ENCODE results near the gene TP73.

TP73 gene

GRCh38 chr1:3676581-3677470 lies 24.5 kb downstream of the TP73 start:
- Histone ChIP-seq H3K4me1 (ENCODE audit: low read depth, poor library complexity, severe bottlenecking) (peaks cover 16% of the 10 kb centered on the region), H3K4me2 (no peak overlapping the region), H3K9ac (no peak overlapping the region), H2AFZ (ENCODE audit: low read depth) (no peak overlapping the region), H3K79me2 (ENCODE audit: insufficient read depth, low read depth) (no peaks in the 10 kb centered on the region), H3K36me3 (ENCODE audit: insufficient read depth) (no peaks in the 10 kb centered on the region), H3K27me3 (ENCODE audit: insufficient read depth, low read depth) (peaks cover 87% of the 10 kb centered on the region), H3K27ac (no peak overlapping the region), H3K4me3 (IDR thresholded peaks at IDR 0.05; ENCODE audit: insufficient read depth, low read depth, low read length) (no peak overlapping the region), H4K20me1 (ENCODE audit: insufficient read depth) (no peaks in the 10 kb centered on the region)
- TF ChIP-seq CTCF (conservative IDR thresholded peaks at IDR 0.05; ENCODE audit: low read depth, low read length), result no peak

- Histone ChIP-seq H3K4me1 (ENCODE audit: low read depth, poor library complexity, severe bottlenecking) (peaks cover 16% of the 10 kb centered on the region), H2AFZ (ENCODE audit: low read depth) (no peak overlapping the region), H4K20me1 (ENCODE audit: insufficient read depth) (no peaks in the 10 kb centered on the region), H3K9ac (no peak overlapping the region), H3K79me2 (ENCODE audit: insufficient read depth, low read depth) (no peaks in the 10 kb centered on the region), H3K36me3 (ENCODE audit: insufficient read depth) (no peaks in the 10 kb centered on the region), H3K4me3 (IDR thresholded peaks at IDR 0.05; ENCODE audit: insufficient read depth, low read depth, low read length) (no peak overlapping the region), H3K27ac (no peak overlapping the region), H3K27me3 (ENCODE audit: insufficient read depth, low read depth) (peaks cover 87% of the 10 kb centered on the region), H3K4me2 (no peak overlapping the region)
- no peak for TF ChIP-seq CTCF (conservative IDR thresholded peaks at IDR 0.05; ENCODE audit: low read depth, low read length)
Measured at GRCh38 chr1:3677484-3677883, 25.2 kb downstream of the TP73 start.

- Histone ChIP-seq H2AFZ (ENCODE audit: low read depth) (no peak overlapping the region), H3K4me3 (IDR thresholded peaks at IDR 0.05; ENCODE audit: insufficient read depth, low read depth, low read length) (no peak overlapping the region), H3K36me3 (ENCODE audit: insufficient read depth) (no peaks in the 10 kb centered on the region), H4K20me1 (ENCODE audit: insufficient read depth) (no peaks in the 10 kb centered on the region), H3K27me3 (ENCODE audit: insufficient read depth, low read depth) (peaks cover 87% of the 10 kb centered on the region), H3K79me2 (ENCODE audit: insufficient read depth, low read depth) (no peaks in the 10 kb centered on the region), H3K9ac (no peak overlapping the region), H3K4me2 (no peak overlapping the region), H3K27ac (no peak overlapping the region), H3K4me1 (ENCODE audit: low read depth, poor library complexity, severe bottlenecking) (peaks cover 16% of the 10 kb centered on the region)
- no peak for TF ChIP-seq CTCF (conservative IDR thresholded peaks at IDR 0.05; ENCODE audit: low read depth, low read length)
Measured at GRCh38 chr1:3678361-3679097, 26.2 kb downstream of the TP73 start.

GRCh38 chr1:3679098-3679555 lies 26.8 kb downstream of the TP73 start:
- no peak for TF ChIP-seq CTCF (conservative IDR thresholded peaks at IDR 0.05; ENCODE audit: low read depth, low read length)
- Histone ChIP-seq H4K20me1 (ENCODE audit: insufficient read depth) (no peaks in the 10 kb centered on the region), H3K9ac (no peak overlapping the region), H3K36me3 (ENCODE audit: insufficient read depth) (no peaks in the 10 kb centered on the region), H3K79me2 (ENCODE audit: insufficient read depth, low read depth) (no peaks in the 10 kb centered on the region), H2AFZ (ENCODE audit: low read depth) (no peak overlapping the region), H3K4me2 (no peak overlapping the region), H3K4me1 (ENCODE audit: low read depth, poor library complexity, severe bottlenecking) (peaks cover 11% of the 10 kb centered on the region), H3K27ac (no peak overlapping the region), H3K27me3 (ENCODE audit: insufficient read depth, low read depth) (peaks cover 87% of the 10 kb centered on the region), H3K4me3 (IDR thresholded peaks at IDR 0.05; ENCODE audit: insufficient read depth, low read depth, low read length) (no peak overlapping the region)

Measured in KMS-11 (cell line).